HCT116 (cell line): ENCODE data around the gene FAM32A. TPM values are rescaled to one million over a fixed set of nuclear protein-coding genes. Genes with fewer than 3 reads are reported as not detected.

ENCODE experiments used
- ATAC-seq: fragments of 200-7000 bp; cut with Tn5 transposase; 2 replicates; pipeline ENCODE4 v1.9.1; 2020; ENCODE audit warnings: mild to moderate bottlenecking, moderate library complexity
- BruUV-seq: library from RNA; stranded (reverse); fragments of 400-500 nt; replicated peaks from 2 replicates; lab custom pipeline; 2021; lab: Mats Ljungman, UMichigan
- CTCF ChIA-PET: fragments of 300-600 bp; sonication (Branson Sonifier 250); formaldehyde crosslinking; loops from one replicate; lab custom pipeline; 2021; ENCODE audit warnings: antibody characterized with exemption; lab: Charles Lee
- POLR2A ChIA-PET: fragments of 300-600, 350-600 bp; sonication (Branson Sonifier 250); formaldehyde crosslinking; loops from one replicate; lab custom pipeline; 2021; ENCODE audit warnings: antibody characterized with exemption; lab: Charles Lee
- RAD21 ChIA-PET, 2 experiments: fragments of 300-600 bp; sonication (Branson Sonifier 250); formaldehyde crosslinking; loops; one replicate each; lab custom pipeline; 2023; ENCODE audit warnings: low total read pairs in 2 of 2; ENCODE audit not compliant: uncharacterized antibody in 2 of 2, unreplicated experiment in 2 of 2, low non-redundant PET in 1 of 2; lab: Charles Lee
- DNase-seq: peaks from one replicate; pipeline ENCODE4 v3.0.0-alpha.2; 2010; ENCODE audit warnings: low read depth, low spot score
- H2AFZ ChIP-seq: fragments of 200-600 bp; shearing (Covaris generic), sonication (generic); 2 replicates; pipeline ENCODE4 v1.6.1; 2017; ENCODE audit warnings: low read depth, mixed run types, mixed read lengths, antibody characterized with exemption, low read length; ENCODE audit not compliant: poor library complexity, severe bottlenecking
- H3K27ac ChIP-seq: 2 replicates; pipeline ENCODE4 v1.5.1; 2012; ENCODE audit warnings: low read depth, low read length
- H3K27me3 ChIP-seq: fragments of 200-600 bp; sonication (generic); 2 replicates; pipeline ENCODE4 v1.6.1; 2016; ENCODE audit warnings: mixed run types, low read length, mixed read lengths; ENCODE audit not compliant: insufficient read depth
- H3K36me3 ChIP-seq, 2 experiments: fragments of 200-500 bp in 1 of 2; fragments of 200-600 bp in 1 of 2; sonication (Bioruptor generic) in 1 of 2; sonication (generic) in 1 of 2; 2 replicates each; pipeline versions ENCODE4 v1.5.1 to v1.6.1; 2014 to 2016; ENCODE audit warnings: low read length in 2 of 2, inconsistent platforms in 1 of 2, mixed read lengths in 1 of 2, mixed run types in 1 of 2; ENCODE audit not compliant: insufficient read depth in 2 of 2, control insufficient read depth in 1 of 2
- H3K4me1 ChIP-seq, 2 experiments: fragments of 200-600 bp in 1 of 2; sonication (generic) in 1 of 2; 2 replicates each; pipeline versions ENCODE4 v1.5.1 to v1.6.1; 2012 to 2017; ENCODE audit warnings: low read length in 2 of 2, inconsistent platforms in 1 of 2, mild to moderate bottlenecking in 1 of 2, mixed read lengths in 1 of 2, mixed run types in 1 of 2, moderate library complexity in 1 of 2; ENCODE audit not compliant: insufficient read depth in 2 of 2, control insufficient read depth in 1 of 2
- H3K4me2 ChIP-seq: fragments of 200-600 bp; sonication (generic); 2 replicates; pipeline ENCODE4 v1.6.1; 2017; ENCODE audit warnings: mixed run types, low read length, mixed read lengths
- H3K4me3 ChIP-seq, 2 experiments: fragments of 200-600 bp in 1 of 2; sonication (generic) in 1 of 2; replicated peaks in 1 of 2; 2 replicates each; pipeline ENCODE4 v1.5.1; 2011 to 2016; ENCODE audit warnings: low read length in 2 of 2, control low read depth in 1 of 2, low read depth in 1 of 2, mild to moderate bottlenecking in 1 of 2, mixed read lengths in 1 of 2, mixed run types in 1 of 2
- H3K79me2 ChIP-seq: fragments of 200-600 bp; sonication (generic); 2 replicates; pipeline ENCODE4 v1.6.1; 2017; ENCODE audit warnings: mild to moderate bottlenecking, mixed run types, low read length, moderate library complexity, mixed read lengths; ENCODE audit not compliant: insufficient read depth
- H3K9ac ChIP-seq: fragments of 200-600 bp; sonication (generic); 2 replicates; pipeline ENCODE4 v1.6.1; 2016; ENCODE audit warnings: low read length, mixed read lengths
- H3K9me2 ChIP-seq: fragments of 200-600 bp; sonication (generic), shearing (Covaris generic); 2 replicates; pipeline ENCODE4 v1.6.1; 2017; ENCODE audit warnings: mixed run types, mild to moderate bottlenecking, moderate library complexity; ENCODE audit not compliant: insufficient read depth
- H3K9me3 ChIP-seq, 2 experiments: fragments of 200-500 bp in 1 of 2; fragments of 200-600 bp in 1 of 2; sonication (Bioruptor generic) in 1 of 2; sonication (generic) in 1 of 2; 2 replicates each; pipeline ENCODE4 v1.6.1; 2014 to 2017; ENCODE audit warnings: low read length in 2 of 2, mixed read lengths in 2 of 2, inconsistent platforms in 1 of 2, low read depth in 1 of 2, mild to moderate bottlenecking in 1 of 2, mixed run types in 1 of 2, moderate library complexity in 1 of 2; ENCODE audit not compliant: control insufficient read depth in 1 of 2, insufficient read depth in 1 of 2
- H4K20me1 ChIP-seq: fragments of 200-600 bp; sonication (generic), shearing (Covaris generic); 2 replicates; pipeline ENCODE4 v1.6.1; 2017; ENCODE audit warnings: mixed run types, mild to moderate bottlenecking, moderate library complexity; ENCODE audit not compliant: insufficient read depth
- CEBPB ChIP-seq: IDR thresholded peaks from 2 replicates; pipeline ENCODE4 v1.6.1; 2012; ENCODE audit warnings: low read depth
- CTCF ChIP-seq, 3 experiments: fragments of 200-600 bp in 1 of 3; sonication (generic) in 1 of 3; IDR thresholded peaks in 2 of 3; conservative IDR thresholded peaks in 1 of 3; 2 replicates each; pipeline ENCODE4 v1.5.1; 2012 to 2017; ENCODE audit warnings: low read depth in 2 of 3, low read length in 2 of 3, antibody characterized with exemption in 1 of 3, borderline replicate concordance in 1 of 3, control low read depth in 1 of 3, mild to moderate bottlenecking in 1 of 3, mixed read lengths in 1 of 3, mixed run types in 1 of 3, moderate library complexity in 1 of 3; ENCODE audit not compliant: insufficient read depth in 1 of 3
- EGR1 ChIP-seq: IDR thresholded peaks from 2 replicates; pipeline ENCODE4 v1.6.1; 2012; ENCODE audit warnings: low read depth
- EZH2 ChIP-seq: fragments of 200-600 bp; sonication (generic); IDR thresholded peaks from 2 replicates; pipeline ENCODE4 v1.6.1; 2017; ENCODE audit warnings: antibody characterized with exemption, mixed run types
- FOSL1 ChIP-seq: IDR thresholded peaks from 2 replicates; pipeline ENCODE4 v1.6.1; 2012; ENCODE audit warnings: low read depth
- JUND ChIP-seq: IDR thresholded peaks from 2 replicates; pipeline ENCODE4 v1.6.1; 2012
- MAX ChIP-seq: IDR thresholded peaks from 2 replicates; pipeline ENCODE4 v1.6.1; 2012
- POLR2A ChIP-seq: IDR thresholded peaks from 2 replicates; pipeline ENCODE4 v1.7.0; 2011; ENCODE audit warnings: borderline replicate concordance; ENCODE audit not compliant: insufficient read depth, insufficient read length; ENCODE audit errors: extremely low read depth
- SP1 ChIP-seq: IDR thresholded peaks from 2 replicates; pipeline ENCODE4 v1.6.1; 2012; ENCODE audit warnings: low read depth
- TCF7L2 ChIP-seq: IDR thresholded peaks from 2 replicates; pipeline ENCODE4 v1.7.0; 2011; ENCODE audit warnings: borderline replicate concordance, inconsistent platforms; ENCODE audit not compliant: insufficient read depth, insufficient read length; ENCODE audit errors: extremely low read depth
- YY1 ChIP-seq: IDR thresholded peaks from 2 replicates; pipeline ENCODE4 v1.6.1; 2011; ENCODE audit warnings: low read length, low read depth, moderate library complexity, mild to moderate bottlenecking; ENCODE audit not compliant: insufficient replicate concordance; ENCODE audit errors: extremely low read depth
- intact Hi-C: fragments of 100-400 bp; cut with micrococcal nuclease; formaldehyde crosslinking; loops from 2 replicates; pipeline ENCODE4 v1.10.0; 2022
- total RNA-seq: library from RNA; stranded (reverse); gene quantifications from one replicate; pipeline ENCODE4 v1.2.1, GENCODE V29; 2021; ENCODE audit not compliant: unreplicated experiment

The FAM32A gene
- total RNA-seq, 1 experiment from 2014 or later: 61.3 TPM

- H3K79me2 ChIP-seq: no peaks in the 10 kb centered on the region
- no peaks in the 10 kb centered on the region for H3K9me2 ChIP-seq
- peak; percentile 21 for ATAC-seq
- CTCF ChIA-PET: interaction anchor here (1.2 kb wide), 1 partner anchor 20 kb away, joined by 3 read pairs; no protein-coding TSS in a partner anchor
- no peaks in the 10 kb centered on the region for H3K36me3 ChIP-seq
- peak overlapping the region; percentile 74 for H3K4me2 ChIP-seq
- H3K9me3 ChIP-seq: no peaks in the 10 kb centered on the region
- peak overlapping the region; percentile 79 for H3K27ac ChIP-seq
- peaks cover 45 to 59% of the 10 kb centered on the region in 2 experiments for H3K4me1 ChIP-seq
- no peaks in the 10 kb centered on the region for H3K27me3 ChIP-seq
- no peak for TF ChIP-seq YY1
- TF ChIP-seq CEBPB: peak; percentile 37; the same call in 1 of the 2 replicates
- peak; percentile 64 for TF ChIP-seq FOSL1
- TF ChIP-seq TCF7L2: no peak
- TF ChIP-seq SP1: peak; percentile 71
- TF ChIP-seq POLR2A: no peak
- peak; percentile 76 for TF ChIP-seq JUND
- TF ChIP-seq EGR1: peak; percentile 61
- no peak for TF ChIP-seq EZH2
- peak; percentile 64 for TF ChIP-seq MAX
- no peak for TF ChIP-seq CTCF (IDR thresholded peaks at IDR 0.05 in 2 of 3, conservative IDR thresholded peaks at IDR 0.05 in 1 of 3; ENCODE audit: borderline replicate concordance in 1 of 3, insufficient read depth in 1 of 3, low read depth in 2 of 3, low read length in 2 of 3)
- TF ChIP-seq, all 23 proteins: peak for 6
- RAD21 ChIA-PET: interaction anchor here in 1 of 2 experiments (0.7 to 1.2 kb wide), 3 partner anchors 18 to 121 kb away, joined by 3 to 7 read pairs (median 5); partner anchors contain the start of gene HSH2D
- Histone ChIP-seq H4K20me1 (no peaks in the 10 kb centered on the region), H2AFZ (no peak overlapping the region), H3K9ac (peak overlapping the region; percentile 50), H3K4me3 (peak overlapping the region in 1 of 2 experiments; percentile 44; a peak in 2 of 4 replicates)
- peak; percentile 65 for DNase-seq
- intact Hi-C loops: loop anchor here (2.0 kb wide), 1 partner anchor 51 kb away; the partner anchor contains the start of gene RAB8A
- POLR2A ChIA-PET: interaction anchor here (0.6 to 1.6 kb wide), 11 partner anchors 13 to 105 kb away, joined by 3 to 9 read pairs (median 4); partner anchors contain the start of genes FAM32A and HSH2D
- BruUV-seq: no TSS peak
These were observed 23.4 kb upstream of the FAM32A start for GRCh38 chr19:16161840-16162239.
